Measurements from ENCODE around the gene CYBB.

- TF ChIP-seq, protein P1, sequence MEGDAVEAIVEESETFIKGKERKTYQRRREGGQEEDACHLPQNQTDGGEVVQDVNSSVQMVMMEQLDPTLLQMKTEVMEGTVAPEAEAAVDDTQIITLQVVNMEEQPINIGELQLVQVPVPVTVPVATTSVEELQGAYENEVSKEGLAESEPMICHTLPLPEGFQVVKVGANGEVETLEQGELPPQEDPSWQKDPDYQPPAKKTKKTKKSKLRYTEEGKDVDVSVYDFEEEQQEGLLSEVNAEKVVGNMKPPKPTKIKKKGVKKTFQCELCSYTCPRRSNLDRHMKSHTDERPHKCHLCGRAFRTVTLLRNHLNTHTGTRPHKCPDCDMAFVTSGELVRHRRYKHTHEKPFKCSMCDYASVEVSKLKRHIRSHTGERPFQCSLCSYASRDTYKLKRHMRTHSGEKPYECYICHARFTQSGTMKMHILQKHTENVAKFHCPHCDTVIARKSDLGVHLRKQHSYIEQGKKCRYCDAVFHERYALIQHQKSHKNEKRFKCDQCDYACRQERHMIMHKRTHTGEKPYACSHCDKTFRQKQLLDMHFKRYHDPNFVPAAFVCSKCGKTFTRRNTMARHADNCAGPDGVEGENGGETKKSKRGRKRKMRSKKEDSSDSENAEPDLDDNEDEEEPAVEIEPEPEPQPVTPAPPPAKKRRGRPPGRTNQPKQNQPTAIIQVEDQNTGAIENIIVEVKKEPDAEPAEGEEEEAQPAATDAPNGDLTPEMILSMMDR (IDR thresholded peaks at IDR 0.05): no peak
- TF ChIP-seq POLR2AphosphoS5 (IDR thresholded peaks at IDR 0.05) (no peak), EP300 (IDR thresholded peaks at IDR 0.05) (no peak)
These were observed 25.3 kb upstream of the CYBB start for GRCh38 chrX:37754516-37754915.
